ENCODE results near the gene BDKRB1.

DNA sequence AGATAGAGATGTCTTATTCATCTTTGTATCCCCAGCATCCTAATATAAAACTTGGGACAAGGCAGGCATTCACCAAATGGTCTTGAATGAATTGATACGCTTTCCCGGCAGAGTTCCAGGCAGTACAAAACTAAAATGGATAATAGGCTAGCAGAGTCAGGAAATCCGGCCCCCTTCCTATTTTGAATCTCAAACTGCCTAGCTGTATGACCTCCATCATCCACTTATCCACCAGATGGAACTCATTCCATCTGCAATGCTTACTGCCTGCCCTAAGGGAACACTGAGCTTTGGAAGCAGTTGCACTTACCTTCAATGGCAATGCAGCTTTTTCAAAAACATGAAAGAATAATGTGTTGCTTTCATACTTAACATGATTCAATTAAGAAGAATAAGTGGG is 43.4 kb downstream of the BDKRB1 start:
- TF ChIP-seq, protein P1, sequence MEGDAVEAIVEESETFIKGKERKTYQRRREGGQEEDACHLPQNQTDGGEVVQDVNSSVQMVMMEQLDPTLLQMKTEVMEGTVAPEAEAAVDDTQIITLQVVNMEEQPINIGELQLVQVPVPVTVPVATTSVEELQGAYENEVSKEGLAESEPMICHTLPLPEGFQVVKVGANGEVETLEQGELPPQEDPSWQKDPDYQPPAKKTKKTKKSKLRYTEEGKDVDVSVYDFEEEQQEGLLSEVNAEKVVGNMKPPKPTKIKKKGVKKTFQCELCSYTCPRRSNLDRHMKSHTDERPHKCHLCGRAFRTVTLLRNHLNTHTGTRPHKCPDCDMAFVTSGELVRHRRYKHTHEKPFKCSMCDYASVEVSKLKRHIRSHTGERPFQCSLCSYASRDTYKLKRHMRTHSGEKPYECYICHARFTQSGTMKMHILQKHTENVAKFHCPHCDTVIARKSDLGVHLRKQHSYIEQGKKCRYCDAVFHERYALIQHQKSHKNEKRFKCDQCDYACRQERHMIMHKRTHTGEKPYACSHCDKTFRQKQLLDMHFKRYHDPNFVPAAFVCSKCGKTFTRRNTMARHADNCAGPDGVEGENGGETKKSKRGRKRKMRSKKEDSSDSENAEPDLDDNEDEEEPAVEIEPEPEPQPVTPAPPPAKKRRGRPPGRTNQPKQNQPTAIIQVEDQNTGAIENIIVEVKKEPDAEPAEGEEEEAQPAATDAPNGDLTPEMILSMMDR (IDR thresholded peaks at IDR 0.05) = no peak
- TF ChIP-seq POLR2A (IDR thresholded peaks at IDR 0.05) (no peak), POLR2AphosphoS5 (IDR thresholded peaks at IDR 0.05) (no peak)

Measured in prostate gland (tissue), 2 donors.